Measurements from ENCODE around the gene TUT7. TPM values are rescaled to one million over a fixed set of nuclear protein-coding genes. Genes with fewer than 3 reads are reported as not detected.

The TUT7 gene
- total RNA-seq, 1 donor = 39.8 TPM

- TF ChIP-seq CTCF (IDR thresholded peaks at IDR 0.05; ENCODE audit: extremely low read depth, low read depth, low read length) = no peak
- Histone ChIP-seq H3K9me3 (ENCODE audit: low read depth, low read length) (no peaks in the 10 kb centered on the region), H3K79me2 (ENCODE audit: insufficient read depth, low read length) (no peaks in the 10 kb centered on the region), H3K4me1 (ENCODE audit: insufficient read depth, low read length) (no peaks in the 10 kb centered on the region), H3K27me3 (ENCODE audit: insufficient read depth, low read length) (no peaks in the 10 kb centered on the region), H3K4me2 (ENCODE audit: insufficient read depth, low read length) (no peak overlapping the region), H3K4me3 (ENCODE audit: insufficient read depth, low read length) (no peak overlapping the region), H3K27ac (ENCODE audit: low read depth, low read length) (no peak overlapping the region), H4K20me1 (ENCODE audit: insufficient read depth, low read length) (no peaks in the 10 kb centered on the region), H2AFZ (ENCODE audit: low read length) (no peak overlapping the region), H3K36me3 (ENCODE audit: insufficient read depth, low read length) (no peaks in the 10 kb centered on the region)
- DNase-seq (ENCODE audit: insufficient read length, low spot score, missing footprints) = no peak
These were observed 105.5 kb downstream of the TUT7 start for GRCh38 chr9:86248746-86249145.

GRCh38 chr9:86246752-86247161 is 107.5 kb downstream of the TUT7 start:
- no peak for DNase-seq (ENCODE audit: insufficient read length, low spot score, missing footprints)
- H3K27me3 ChIP-seq (ENCODE audit: insufficient read depth, low read length) = no peaks in the 10 kb centered on the region
- no peaks in the 10 kb centered on the region for H4K20me1 ChIP-seq (ENCODE audit: insufficient read depth, low read length)
- TF ChIP-seq CTCF (IDR thresholded peaks at IDR 0.05; ENCODE audit: extremely low read depth, low read depth, low read length) = peak; percentile 34
- no peaks in the 10 kb centered on the region for H3K4me1 ChIP-seq (ENCODE audit: insufficient read depth, low read length)
- H3K9me3 ChIP-seq (ENCODE audit: low read depth, low read length) = no peaks in the 10 kb centered on the region
- H3K79me2 ChIP-seq (ENCODE audit: insufficient read depth, low read length) = no peaks in the 10 kb centered on the region
- no peak overlapping the region for H3K27ac ChIP-seq (ENCODE audit: low read depth, low read length)
- peak overlapping the region; percentile 52 for H2AFZ ChIP-seq (ENCODE audit: low read length)
- H3K4me2 ChIP-seq (ENCODE audit: insufficient read depth, low read length) = peak overlapping the region; percentile 68
- H3K36me3 ChIP-seq (ENCODE audit: insufficient read depth, low read length) = no peaks in the 10 kb centered on the region
- H3K4me3 ChIP-seq (ENCODE audit: insufficient read depth, low read length) = peak overlapping the region; percentile 42

- no peaks in the 10 kb centered on the region for H4K20me1 ChIP-seq (ENCODE audit: insufficient read depth, low read length)
- no peak overlapping the region for H2AFZ ChIP-seq (ENCODE audit: low read length)
- no peak overlapping the region for H3K4me2 ChIP-seq (ENCODE audit: insufficient read depth, low read length)
- H3K27me3 ChIP-seq (ENCODE audit: insufficient read depth, low read length) = no peaks in the 10 kb centered on the region
- H3K4me1 ChIP-seq (ENCODE audit: insufficient read depth, low read length) = no peaks in the 10 kb centered on the region
- H3K36me3 ChIP-seq (ENCODE audit: insufficient read depth, low read length) = no peaks in the 10 kb centered on the region
- no peak for TF ChIP-seq CTCF (IDR thresholded peaks at IDR 0.05; ENCODE audit: extremely low read depth, low read depth, low read length)
- no peaks in the 10 kb centered on the region for H3K79me2 ChIP-seq (ENCODE audit: insufficient read depth, low read length)
- H3K4me3 ChIP-seq (ENCODE audit: insufficient read depth, low read length) = no peak overlapping the region
- no peaks in the 10 kb centered on the region for H3K9me3 ChIP-seq (ENCODE audit: low read depth, low read length)
- DNase-seq (ENCODE audit: insufficient read length, low spot score, missing footprints) = no peak
- H3K27ac ChIP-seq (ENCODE audit: low read depth, low read length) = no peak overlapping the region
These were observed 112.1 kb downstream of the TUT7 start for GRCh38 chr9:86242071-86242470.

GRCh38 chr9:86241216-86241615 is 113.0 kb downstream of the TUT7 start:
- Histone ChIP-seq H4K20me1 (ENCODE audit: insufficient read depth, low read length) (no peaks in the 10 kb centered on the region), H3K36me3 (ENCODE audit: insufficient read depth, low read length) (no peaks in the 10 kb centered on the region), H3K4me3 (ENCODE audit: insufficient read depth, low read length) (no peak overlapping the region), H3K27me3 (ENCODE audit: insufficient read depth, low read length) (no peaks in the 10 kb centered on the region), H3K9me3 (ENCODE audit: low read depth, low read length) (no peaks in the 10 kb centered on the region), H2AFZ (ENCODE audit: low read length) (no peak overlapping the region), H3K27ac (ENCODE audit: low read depth, low read length) (no peak overlapping the region), H3K79me2 (ENCODE audit: insufficient read depth, low read length) (no peaks in the 10 kb centered on the region), H3K4me2 (ENCODE audit: insufficient read depth, low read length) (no peak overlapping the region), H3K4me1 (ENCODE audit: insufficient read depth, low read length) (no peaks in the 10 kb centered on the region)
- TF ChIP-seq CTCF (IDR thresholded peaks at IDR 0.05; ENCODE audit: extremely low read depth, low read depth, low read length) = no peak
- no peak for DNase-seq (ENCODE audit: insufficient read length, low spot score, missing footprints)
